ENCODE measurements around the gene RBP5.
A peak's percentile ranks its signal among the peaks of the same experiment; 100 is the strongest.
"Not testable (repeated sequence)": the region's sequence is repeated elsewhere in the genome, so short reads cannot be mapped to it uniquely, and the experiment has no call there.

The RBP5 gene

DNA sequence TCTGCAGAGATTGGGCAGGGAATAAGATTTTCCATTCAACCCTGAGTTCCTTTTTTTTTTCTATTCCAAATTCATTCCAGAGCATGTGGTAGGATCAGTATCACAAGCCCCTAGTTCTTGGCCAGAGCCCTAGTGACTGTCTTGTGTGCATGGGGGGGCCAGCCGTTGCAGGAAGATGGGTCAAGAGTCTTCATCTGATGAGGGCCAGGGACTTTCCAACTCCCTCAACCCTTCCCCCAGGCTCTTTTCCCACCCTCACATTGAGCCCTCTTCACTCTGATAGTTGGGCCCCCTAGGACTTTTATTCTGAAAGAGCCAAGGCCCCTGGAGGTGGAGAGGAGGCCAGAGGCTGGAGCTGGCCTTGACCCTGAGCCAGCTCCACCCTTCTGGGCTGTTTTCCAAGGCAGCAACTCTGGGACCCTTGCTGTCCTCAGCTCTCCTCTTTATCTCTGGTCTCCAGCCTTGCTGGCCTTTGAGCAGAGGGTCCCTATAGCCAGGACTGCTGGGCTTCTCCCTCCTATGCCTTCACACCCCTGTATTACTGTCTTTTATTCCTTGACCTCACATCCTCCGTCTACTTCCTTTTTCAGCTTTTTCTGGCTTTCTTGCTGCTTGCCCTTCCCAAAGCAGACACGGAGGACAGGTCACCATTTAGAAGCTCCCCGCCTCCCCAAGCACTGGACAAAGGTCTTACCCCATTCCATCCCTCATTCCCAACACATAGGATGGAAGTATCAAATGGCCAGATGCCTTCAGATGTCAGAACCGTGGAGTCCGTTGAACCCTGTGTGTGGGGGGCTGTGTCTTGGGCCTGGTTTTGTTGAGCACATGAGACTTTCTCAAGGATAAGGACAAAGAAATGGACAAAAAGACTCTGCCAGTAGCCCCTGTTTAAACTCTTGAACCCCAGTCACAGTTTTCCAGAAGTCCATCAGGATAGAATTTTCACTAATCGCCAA is 5.6 kb downstream of the RBP5 start:
- no peak for DNase-seq (ENCODE audit: low spot score)

- DNase-seq (ENCODE audit: low spot score): no peak
Measured at GRCh38 chr12:7121324-7121723, 7.4 kb downstream of the RBP5 start.

- no peak for DNase-seq (ENCODE audit: low spot score)
Measured at GRCh38 chr12:7120166-7120565, 8.5 kb downstream of the RBP5 start.

DNA sequence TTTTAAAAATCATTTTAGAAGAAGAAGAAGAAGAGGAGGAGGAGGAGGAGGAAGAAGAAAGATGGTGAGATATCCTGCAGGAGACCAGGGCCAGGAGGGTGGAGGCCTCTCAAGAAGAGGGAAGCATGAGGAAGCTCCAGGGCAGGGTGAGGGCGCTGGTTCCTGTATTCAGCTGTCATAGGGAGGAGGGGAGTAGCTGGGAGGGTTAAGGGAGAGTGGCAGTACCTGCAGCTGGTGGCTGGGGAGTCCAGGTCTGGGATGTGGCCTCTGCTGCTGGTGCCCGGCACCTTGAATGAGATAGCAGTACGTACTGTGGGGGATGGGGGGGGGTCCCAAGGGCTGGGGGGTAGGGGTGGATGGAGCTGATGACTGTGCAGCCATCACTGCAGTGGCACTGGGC is 9.8 kb downstream of the RBP5 start:
- no peak for DNase-seq (ENCODE audit: low spot score)

DNA sequence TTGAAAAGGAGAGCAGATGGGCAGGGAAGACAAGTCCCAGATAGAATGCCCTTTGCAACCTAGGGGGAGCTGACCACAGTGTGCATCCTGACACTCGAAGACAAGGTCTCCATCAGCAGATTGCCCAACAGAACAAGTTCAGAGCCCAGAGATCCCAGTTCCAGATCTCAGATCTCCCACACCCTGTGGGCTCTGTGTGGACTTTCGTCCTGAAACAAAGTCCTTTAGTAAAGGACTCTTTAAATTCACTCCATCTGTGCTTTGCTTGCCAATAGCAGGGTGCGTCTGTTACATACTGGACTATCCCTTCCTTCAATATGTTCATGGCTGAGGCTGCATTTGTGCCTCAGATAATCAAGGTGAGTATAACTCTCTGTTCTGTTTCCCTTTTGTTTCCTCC is 11.0 kb downstream of the RBP5 start:
- DNase-seq (ENCODE audit: low spot score): no peak

- DNase-seq (ENCODE audit: low spot score): no peak
Measured at GRCh38 chr12:7116916-7117315, 11.8 kb downstream of the RBP5 start.

GRCh38 chr12:7116196-7116595 is 12.5 kb downstream of the RBP5 start:
- DNase-seq (ENCODE audit: low spot score): no peak

DNA sequence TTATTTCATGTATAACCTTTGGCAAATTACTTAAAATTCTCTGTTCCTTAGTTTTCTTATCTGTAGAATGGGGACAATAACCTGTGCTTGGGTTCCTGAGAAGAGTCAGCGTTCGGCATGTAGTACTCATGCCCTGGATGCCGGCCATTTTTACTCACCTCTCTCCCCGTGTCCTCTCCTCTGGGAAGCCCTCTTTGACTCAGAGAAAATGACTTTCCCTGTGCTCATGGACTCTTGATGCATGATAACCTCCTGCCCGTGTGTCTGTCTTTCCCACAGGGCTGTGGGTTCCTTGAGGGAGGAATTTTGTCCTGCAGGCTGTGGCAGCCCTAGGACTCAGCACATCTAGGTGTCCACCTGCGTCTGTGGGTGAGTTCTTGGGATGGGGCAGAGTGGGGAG is 13.8 kb downstream of the RBP5 start:
- no peak for DNase-seq (ENCODE audit: low spot score)

DNA sequence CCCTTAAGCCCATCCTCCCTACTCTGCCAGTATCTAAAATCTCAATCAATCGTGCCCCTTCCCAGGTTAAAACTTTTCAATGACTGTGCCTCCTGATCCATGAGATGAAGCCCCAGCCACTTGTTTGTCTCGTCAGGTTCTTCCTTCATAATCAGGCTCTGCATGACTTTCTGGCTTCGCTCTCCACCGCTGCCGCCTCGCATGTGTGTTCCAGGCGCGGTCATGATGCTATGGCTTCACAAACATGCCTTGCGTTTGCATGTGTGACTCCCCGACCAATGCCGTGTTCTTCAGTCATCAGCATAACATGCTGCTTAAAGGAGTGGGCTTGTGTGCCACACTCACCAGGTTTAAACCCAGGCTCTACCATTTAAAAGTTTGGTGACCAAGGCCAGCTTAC is 14.7 kb downstream of the RBP5 start:
- no peak for DNase-seq (ENCODE audit: low spot score)

DNA sequence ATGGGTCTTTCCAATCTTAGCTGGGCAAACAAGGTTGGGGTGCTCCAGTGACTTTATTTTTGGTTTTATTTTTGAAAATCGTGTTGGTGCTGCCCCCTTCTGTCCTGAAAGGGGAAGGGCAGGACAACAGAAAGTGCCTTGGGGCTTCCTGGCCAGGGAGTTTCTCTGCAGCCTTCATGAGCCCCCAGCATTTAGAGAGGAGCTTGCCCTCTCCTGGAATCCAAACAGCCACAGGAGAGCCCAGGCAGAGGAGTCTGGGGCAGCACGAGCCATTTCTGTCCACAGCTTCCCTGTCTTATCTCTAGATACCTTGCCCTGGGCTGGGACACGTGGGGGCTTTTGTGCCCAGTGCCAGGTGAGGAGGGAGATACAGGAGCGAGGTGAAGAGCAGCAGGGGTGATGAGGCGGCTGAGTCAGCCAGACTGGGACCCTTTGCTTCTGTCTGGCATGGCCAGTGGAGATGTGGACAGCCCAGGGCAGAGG is 15.3 kb downstream of the RBP5 start:
- DNase-seq (ENCODE audit: low spot score): peak; percentile 65

DNA sequence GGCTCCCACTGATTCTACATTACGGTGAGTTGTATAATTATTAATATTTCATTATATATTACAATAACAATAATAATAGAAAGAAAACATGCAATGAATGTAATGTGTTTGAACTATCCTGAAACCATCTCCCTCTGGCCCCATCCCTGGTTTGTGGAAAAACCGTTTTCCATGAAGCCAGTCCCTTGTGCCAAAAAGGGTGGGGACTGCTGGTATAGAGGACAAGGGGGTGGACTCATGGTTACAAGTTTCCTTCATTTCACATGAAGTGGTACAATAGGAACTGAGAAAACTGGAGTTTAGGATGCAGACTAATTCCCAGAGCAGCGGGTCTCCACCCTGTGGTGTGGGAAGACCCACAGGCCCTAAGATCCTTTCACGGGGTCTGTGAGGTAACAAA is 16.6 kb downstream of the RBP5 start:
- no peak for DNase-seq (ENCODE audit: low spot score)

GRCh38 chr12:7110661-7111060 is 18.0 kb downstream of the RBP5 start:
- DNase-seq (ENCODE audit: low spot score): no peak

DNA sequence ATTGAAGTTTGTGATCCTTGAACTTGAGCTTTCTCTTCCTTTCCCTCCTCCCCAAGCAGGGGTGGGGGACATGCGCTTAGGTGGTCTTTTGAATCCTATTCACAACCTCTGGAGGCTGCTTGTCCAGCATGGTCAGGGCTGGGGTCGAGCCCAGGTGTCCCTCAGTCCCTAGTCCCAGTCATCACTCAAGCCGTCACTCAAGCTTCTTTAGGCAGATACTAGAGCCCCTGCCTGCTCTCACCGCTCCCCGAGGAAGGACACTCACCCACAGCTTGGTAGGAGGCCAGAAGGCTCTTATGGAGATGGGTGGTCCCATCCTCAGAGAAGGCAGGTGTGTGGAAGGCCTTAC is 19.1 kb downstream of the RBP5 start:
- no peak for DNase-seq (ENCODE audit: low spot score)

DNA sequence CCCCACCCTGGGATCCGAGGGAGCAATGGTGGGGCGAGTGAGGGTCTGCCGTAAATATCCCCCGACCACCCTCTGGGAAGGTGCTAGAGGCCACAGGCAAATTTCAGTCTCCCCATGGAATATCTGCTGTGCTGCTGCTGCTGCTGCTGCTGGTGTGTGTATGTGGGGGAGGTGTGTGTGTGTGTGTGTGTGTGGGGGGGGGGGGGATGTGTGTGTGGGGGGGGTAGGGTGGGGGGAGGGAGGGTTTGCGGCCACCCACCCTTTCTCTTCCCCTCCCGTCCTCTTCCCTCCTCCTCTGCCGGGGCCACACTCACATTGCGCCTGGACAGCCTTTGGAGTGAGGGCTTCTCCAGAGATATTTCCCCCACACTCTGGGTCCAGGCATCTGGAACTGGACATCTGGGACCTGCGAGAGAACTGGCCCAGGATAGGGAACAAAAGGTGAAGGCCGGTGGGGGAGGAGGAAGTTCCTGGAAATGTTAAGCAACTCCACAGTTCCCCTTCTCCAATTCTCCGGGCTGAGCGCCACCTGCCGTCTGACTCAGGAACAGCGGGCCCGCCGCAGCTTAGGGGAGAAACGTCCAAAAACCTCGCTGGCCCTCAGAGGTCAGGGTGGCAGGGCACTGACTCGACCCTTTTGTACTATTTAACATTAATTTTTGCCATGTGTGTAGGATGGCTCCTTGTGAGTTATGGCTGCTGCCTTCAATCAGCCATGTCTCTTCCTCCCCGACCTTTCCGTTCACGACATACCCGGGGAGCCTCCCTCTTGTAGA is 19.7 kb downstream of the RBP5 start, which contains the start of gene C1RL:
Gene C1RL (minus strand): TSS at position 419 of the 776 bp plus-strand sequence. CDS start 34 bp downstream, at position 385.
- DNase-seq (ENCODE audit: low spot score): peak; percentile 66

DNA sequence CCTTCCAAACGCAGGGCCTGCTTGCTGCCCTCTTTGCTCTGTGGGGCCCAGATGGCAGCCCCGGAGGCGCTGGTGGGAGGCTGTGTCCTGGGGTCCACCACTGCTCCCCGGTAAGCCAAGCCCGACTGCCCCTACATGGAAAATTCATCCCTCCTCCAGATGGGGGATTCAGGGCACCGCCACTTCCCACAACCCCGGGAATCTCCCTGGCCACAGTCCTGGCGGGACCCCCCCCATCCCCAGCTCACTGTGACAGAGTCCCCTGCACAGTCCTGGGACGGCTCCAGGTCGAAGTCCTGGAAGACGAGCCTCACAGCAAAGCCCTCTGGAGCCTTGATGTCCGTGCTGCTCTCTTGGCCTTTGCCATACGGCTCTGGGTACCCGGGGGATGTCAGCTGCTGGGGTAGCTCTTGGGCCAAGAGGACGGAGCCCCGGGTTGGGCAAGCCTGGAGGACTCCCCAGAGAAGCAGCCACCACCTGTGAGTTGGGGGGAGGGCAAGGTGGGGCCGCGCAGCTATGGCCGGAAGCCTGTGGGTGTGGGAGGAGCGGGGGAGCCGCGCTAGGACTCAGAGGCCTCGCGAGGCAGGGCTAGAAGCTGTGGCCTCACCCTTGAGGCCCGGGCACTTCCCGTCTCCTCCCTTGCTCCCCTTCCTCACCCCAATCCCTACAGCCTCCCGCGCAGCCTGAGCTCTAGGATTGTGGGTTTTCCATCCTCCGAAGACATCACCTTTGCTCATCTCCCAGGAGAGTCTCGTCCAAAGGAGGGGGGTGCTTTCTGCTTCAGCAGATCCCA is 20.5 kb downstream of the RBP5 start:
- peak; percentile 75 for DNase-seq (ENCODE audit: low spot score)

DNA sequence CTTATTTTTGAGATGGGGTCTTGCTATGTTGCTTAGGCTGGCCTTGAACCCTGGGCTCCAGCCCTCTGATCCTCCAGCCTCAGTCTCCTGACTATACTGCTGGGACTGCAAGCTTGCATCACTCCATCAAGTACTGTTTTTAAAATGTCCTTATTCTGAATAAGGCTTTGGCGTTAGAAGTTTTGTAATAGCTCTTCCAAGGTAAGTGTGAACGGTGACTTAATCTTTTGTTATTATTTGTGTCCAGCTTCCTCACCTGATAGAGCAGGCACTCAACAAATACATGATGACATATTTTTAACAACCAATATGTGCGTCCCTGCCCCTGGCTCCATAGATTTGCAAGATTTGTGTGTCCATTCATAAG is 21.1 kb downstream of the RBP5 start:
- DNase-seq (ENCODE audit: low spot score): no peak

DNA sequence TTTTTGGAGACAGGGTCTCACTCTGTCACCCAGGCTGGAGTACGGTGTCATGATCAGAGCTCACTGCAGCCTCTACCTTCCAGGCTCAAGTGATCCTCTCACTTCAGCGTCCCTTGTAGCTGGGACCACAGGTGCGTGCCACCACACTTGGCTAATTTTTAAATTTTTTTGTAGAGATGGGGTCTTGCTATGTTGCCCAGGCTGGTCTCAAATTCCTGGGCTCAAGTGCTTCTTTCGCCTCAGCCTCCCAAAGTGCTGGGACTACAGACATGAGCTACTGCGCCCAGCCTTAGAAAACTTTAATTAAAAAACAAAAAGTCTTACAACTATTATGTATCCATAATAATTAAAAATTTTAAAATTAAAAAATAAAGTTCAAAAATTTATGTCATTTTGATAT is 21.5 kb downstream of the RBP5 start:
- not testable (repeated sequence) for DNase-seq (ENCODE audit: low spot score)

DNA sequence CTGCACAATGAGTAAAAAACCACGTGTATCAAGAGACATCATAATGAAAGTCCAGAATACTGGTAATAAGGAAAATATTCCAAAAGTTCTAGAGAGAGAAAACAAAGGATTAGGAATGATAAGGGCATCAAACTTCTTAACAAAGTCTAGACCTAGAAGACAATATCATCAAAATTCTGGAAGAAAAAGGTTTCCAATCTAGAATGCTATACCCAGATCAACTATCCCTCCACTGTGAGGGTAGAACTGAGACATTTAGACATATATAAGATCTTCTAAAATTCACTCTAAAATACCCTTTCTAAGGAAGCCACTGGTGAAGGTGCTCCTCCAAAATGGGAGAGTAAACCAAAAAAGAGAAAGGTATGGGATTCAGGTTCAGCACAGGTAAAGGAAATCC is 22.6 kb downstream of the RBP5 start:
- DNase-seq (ENCODE audit: low spot score): no peak

DNA sequence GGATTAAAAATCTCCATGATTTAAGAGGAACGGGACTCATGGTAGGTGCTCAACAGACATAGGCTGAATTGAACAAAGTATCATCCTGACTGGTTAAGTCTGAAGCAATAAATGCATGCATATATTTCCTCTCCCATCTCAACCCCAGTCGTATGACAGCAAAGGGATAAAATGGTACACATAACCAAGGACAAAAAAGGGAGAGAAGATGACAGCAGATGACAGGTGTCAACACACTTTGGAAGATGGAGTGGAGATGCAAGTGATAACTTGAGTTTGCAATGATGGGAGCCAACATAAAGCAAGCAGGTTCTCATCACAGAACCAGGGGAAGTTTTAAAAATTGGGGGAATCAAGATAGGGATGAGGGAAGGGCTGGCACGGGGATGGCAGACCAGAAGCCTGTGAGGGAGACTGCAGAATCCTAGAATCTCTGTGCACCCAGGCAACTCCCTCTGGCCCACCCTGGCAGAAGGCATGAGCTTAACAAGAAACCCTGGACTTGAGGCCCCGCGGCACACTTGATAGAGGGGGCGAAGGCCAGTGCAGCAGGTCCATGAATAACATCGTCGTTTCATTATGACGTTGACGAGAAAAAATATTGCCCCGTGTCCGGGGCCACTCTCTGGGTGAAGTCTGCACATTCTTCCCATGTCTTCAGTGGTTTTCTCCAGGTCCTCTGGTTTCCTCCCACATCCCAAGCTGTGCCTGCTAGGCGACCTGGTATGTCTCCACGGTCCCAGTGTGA is 24.7 kb downstream of the RBP5 start:
- no peak for DNase-seq (ENCODE audit: low spot score)

DNA sequence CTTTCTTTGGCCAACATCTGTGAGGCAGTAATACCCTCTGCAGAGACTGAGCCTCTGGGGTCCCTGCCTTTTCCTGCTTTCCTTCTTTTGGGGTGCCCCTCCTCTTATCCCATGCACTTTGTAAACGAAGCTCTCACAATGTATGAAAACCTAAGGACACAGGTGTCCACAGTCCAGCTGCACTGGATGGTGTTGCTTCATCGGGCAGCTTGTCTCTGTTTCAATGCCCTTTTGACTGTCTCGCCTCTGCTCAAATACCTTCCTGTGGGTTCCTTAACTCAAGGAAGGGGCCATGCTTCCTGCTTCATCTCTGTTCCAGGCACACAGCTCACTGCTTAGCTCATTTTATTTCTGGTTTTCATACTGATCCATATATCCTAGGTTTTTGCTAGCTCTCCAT is 26.1 kb downstream of the RBP5 start:
- no peak for DNase-seq (ENCODE audit: low spot score)

DNA sequence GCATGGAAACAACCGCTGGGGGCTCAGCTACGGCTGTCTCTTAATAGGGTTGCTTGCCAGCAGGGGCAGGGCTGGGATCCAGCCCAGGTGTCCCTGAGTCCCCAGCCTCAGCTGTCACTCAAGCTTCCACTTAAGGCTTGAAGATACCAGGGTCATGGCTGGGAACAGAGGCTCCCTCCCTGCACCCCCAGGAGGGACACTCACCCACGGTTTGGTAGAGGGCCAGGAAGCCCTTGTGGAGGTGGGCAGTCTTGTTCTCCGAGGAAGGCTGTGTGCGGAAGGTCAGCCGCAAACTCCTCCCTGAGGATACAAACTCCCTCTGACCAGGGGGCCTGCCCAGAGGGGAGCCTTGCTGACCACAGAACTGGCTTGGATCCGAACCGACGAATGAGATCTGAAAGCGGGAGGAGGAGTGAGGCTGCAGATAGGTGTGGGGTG is 27.0 kb downstream of the RBP5 start:
- no peak for DNase-seq (ENCODE audit: low spot score)
